M059J (cell line): ENCODE measurements around the gene ADAMTS9. TPM values are rescaled to one million over a fixed set of nuclear protein-coding genes. Genes with fewer than 3 reads are reported as not detected.

Source experiments
- DNase-seq: peaks from one replicate; pipeline ENCODE4 v3.0.0-alpha.2; 2012; ENCODE audit warnings: low read depth
- total RNA-seq: library from RNA; depleted of rRNA; stranded (reverse); fragments of >200 nt; shearing (Covaris generic); gene quantifications from 2 replicates; pipeline ENCODE4 v1.2.3, GENCODE V29; 2014

Gene ADAMTS9
- total RNA-seq, 1 experiment from 2014 or later = 0.15 TPM

- DNase-seq = no peak
These were observed 70.2 kb downstream of the ADAMTS9 start for GRCh38 chr3:64617610-64618009.

GRCh38 chr3:64616953-64617352 lies 70.8 kb downstream of the ADAMTS9 start:
- no peak for DNase-seq

DNA sequence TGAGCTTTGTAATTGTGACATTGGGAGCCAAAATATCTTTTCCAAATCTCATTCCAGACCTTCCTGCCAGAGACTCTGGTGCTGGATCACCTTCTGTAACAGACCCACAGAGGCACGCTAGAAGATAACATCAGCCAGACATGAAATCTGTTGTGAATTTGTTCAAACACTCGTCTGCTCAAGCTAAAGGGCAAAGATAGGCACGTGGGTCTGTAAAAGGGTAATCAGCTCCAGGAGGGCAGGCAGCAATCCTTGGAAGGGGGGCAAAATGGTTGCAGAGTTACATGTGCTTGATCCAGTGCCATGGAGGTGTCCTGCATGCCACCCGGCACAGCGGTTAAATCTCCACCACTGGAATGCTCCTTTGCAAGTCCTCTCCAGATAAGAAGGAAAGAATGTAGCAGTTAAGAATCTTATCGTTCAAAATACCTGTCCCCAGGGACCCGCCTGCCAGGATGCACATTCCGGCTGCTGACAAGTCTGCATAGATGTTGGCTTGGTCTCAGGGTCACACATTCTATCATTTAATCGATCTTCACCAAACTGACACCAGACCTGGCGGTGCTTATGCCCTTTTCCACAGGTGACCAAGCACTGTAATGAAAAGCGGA lies 74.8 kb downstream of the ADAMTS9 start:
- DNase-seq = no peak

DNA sequence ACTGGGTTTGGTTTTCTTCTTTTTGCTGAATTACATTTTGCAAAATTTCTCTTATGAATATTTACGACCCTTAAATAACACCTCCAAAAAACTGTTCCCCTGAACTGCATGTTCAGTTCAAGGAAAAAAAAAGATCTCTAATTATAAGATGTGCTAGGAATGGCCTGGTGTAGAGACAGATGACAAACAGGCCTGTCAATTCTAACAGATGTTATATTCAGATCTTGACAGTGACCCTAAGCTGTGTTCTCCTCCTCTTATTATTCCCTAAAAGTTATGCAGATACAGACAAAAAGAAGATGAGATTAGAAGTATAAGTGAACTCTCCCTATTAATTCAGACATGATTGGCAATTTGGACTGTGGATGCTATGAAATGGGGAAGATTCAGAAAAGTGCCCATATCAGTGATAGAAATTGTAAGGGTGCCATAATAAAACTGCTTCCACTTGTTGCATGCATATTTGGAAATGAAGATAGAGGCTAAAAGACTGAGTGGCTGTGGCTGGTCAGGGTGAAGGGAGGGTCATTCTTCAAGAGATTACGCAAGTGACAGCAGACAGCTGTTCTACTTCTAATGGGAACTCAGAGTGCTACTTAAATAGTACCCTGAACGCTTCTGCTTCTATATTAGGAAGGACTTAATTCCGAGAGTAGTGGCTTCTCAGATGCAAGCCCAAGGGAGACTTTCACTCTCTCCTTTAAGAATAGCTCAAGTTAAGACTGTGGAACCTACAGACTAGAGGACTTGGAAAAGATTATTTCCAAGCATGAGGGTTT lies 75.5 kb downstream of the ADAMTS9 start:
- no peak for DNase-seq

- no peak for DNase-seq
These were observed 79.1 kb downstream of the ADAMTS9 start for GRCh38 chr3:64608741-64609140.

GRCh38 chr3:64607032-64607551 lies 80.7 kb downstream of the ADAMTS9 start:
- DNase-seq = no peak

DNA sequence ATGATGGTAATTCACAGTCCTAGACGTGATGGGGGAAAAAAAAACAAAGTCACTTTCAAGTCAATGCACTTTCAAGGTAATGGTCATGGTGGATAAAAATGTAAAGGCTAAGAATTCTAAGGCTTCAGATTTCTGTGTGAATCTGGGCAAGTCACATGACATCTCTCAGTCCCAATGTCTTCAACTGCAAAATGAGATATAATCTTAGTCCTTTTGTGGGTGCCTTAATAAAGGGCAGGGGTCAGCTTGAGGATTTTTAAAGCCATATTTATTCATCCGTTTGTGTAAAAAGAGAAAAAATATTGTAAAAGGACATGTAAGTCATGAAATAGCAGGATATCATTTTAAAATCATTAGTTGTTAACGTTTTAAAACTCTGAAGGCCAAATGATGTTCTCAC lies 83.5 kb downstream of the ADAMTS9 start:
- no peak for DNase-seq

- no peak for DNase-seq
These were observed 86.0 kb downstream of the ADAMTS9 start for GRCh38 chr3:64601824-64602223.

- no peak for DNase-seq
These were observed 87.4 kb downstream of the ADAMTS9 start for GRCh38 chr3:64600246-64600950.

DNA sequence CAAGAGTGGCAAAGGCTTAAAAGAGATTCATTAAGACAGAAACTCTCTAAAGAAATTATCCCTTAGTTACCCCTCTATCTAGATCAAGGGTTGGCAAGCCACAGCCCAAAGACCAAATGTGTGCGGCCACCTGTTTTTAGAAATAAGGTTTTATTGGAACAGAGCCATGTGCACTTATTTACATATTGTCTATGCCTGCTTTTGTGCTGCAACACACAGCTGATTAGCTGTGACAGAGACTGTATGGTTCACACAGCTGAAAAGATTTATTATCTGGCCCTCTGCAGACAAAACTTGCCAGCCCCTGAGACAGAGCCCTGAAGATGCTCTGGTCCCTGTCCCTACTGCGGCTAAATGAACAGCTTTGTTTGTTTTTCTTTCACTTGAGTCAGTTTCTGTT lies 88.1 kb downstream of the ADAMTS9 start:
- no peak for DNase-seq

DNA sequence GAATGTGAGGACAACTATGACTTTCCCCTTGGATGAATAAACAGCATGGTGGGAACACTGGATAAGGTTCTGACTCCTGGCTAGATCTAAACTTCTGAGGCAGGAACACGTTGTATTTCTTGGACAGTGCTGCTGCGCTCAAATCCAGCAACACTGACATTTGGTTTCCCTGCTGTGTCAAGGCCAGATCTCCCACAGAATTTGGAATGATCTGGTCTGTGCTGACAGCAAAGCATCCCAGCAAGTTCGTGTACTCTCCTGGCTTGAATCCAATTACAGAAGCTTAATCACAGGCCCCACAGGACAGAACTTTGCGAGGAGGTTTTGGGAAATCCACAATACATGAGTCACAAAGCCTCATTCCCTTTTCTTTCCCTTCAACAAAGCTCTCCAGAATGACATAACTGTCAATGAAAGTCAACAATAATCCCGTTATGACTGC lies 92.5 kb downstream of the ADAMTS9 start:
- peak; percentile 28 for DNase-seq

- no peak for DNase-seq
These were observed 93.7 kb downstream of the ADAMTS9 start for GRCh38 chr3:64594134-64594533.

DNA sequence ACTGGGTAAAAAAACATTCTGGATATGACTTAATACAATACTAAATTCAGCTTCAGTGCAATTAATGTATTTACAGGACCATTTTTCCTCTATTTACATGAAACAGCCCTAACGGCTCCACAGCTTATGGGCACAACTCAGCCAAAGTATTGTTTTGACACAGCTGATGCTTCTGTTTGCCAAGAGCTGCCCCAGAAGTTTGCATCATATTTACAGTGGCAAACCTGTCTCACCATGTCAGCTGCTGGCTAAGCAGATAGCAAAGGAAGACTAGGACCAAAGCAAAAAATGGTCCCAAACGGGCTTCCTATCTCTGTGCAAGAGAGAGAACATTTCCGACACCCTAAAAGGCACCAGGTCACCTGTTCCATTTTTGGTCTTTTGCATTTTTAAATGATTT lies 94.5 kb downstream of the ADAMTS9 start:
- DNase-seq = no peak

DNA sequence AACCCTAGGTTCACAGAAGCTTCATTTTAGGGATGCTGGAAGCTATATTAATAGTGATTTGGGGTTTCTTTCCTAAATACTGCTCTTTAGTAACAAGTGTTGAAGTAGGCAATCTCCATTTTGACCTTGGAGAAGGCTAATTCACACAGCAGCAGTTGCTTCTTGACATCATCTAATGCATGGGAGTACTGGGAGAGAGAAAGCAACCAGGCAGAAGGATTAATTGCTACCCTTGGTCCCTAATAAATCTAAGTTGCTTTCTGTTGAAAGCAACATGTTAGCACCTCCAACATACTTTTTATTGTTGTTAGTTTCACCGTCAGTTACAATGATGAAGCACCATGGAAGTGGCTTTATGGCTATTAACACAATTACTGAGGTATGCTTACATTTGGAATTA lies 96.2 kb downstream of the ADAMTS9 start:
- DNase-seq = no peak

GRCh38 chr3:64588380-64588779 lies 99.4 kb downstream of the ADAMTS9 start:
- DNase-seq = no peak

- DNase-seq = no peak
These were observed 100.8 kb downstream of the ADAMTS9 start for GRCh38 chr3:64586952-64587351.

DNA sequence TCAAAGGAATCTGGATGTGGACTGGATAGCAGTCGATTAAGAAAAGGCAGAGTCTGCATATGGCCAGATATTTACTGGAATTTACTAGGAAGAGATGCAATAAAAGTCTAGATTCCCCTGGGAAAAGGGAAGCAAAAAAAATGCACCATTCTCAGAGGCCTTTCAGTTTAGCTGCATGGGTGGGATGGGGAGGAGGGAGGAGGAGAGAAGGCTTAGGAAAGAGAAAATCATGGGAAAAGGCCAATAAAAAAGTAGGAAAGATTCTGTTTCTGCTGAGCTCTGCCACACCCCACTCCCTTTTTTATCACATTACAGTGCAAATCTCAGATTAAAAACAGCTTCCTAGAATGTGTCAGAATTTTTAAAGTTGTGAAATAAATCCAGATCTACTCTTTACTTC lies 103.6 kb downstream of the ADAMTS9 start:
- DNase-seq = no peak

DNA sequence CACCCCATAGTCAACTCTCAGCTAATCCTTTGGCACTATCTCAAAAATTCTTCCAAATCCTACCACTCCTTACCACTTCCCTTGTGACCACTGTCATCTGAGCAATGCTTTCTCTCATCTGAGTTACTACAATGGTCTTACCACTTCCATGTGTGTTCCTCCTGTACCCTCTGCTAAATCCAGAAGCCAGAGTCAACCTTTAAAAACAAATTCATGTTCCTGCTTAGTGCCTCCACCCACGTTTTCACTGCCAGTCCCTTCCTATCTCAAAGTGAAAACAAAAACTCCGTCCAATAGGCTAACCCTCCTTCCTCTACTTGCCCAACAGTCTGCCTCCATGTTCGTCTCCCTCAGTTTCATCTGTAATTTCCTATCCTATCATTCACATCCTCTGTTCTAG lies 109.0 kb downstream of the ADAMTS9 start:
- no peak for DNase-seq

- DNase-seq = no peak
These were observed 109.6 kb downstream of the ADAMTS9 start for GRCh38 chr3:64578062-64578770.

DNA sequence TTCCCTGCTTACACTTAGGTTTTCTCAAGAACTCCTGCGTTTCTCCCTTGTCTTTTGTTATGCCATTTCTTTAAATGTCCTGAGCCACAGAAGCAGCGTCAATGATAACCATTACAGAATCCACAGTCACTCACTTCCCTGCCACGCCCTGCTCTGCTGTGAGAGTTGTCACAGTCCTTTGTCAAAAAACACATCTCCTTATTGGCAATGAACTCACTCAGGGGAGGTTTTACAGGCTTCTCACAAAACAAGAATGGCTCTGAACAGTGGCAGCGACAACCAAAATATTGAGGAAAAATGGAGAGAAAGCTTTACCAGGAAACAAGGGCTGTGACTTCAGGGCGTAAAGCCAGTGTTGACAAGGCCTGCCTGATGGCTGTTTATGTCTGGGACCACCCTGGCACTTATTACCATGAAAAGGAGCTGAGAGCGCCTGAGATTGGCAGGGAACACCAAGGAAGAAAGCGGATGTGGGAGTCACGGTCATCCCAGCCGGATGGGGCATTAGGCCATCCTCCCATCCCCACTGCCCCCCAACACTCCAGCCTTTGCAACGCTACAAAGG lies 111.5 kb downstream of the ADAMTS9 start:
- no peak for DNase-seq

- no peak for DNase-seq
These were observed 112.5 kb downstream of the ADAMTS9 start for GRCh38 chr3:64575211-64575844.
